ENCODE data around the gene NELFE. TPM values are rescaled to one million over a fixed set of nuclear protein-coding genes. Genes with fewer than 3 reads are reported as not detected.
"Not testable (repeated sequence)": the region's sequence is repeated elsewhere in the genome, so short reads cannot be mapped to it uniquely, and the experiment has no call there.

The NELFE gene
- total RNA-seq, 1 donor from 2014 or later, result 113 TPM

GRCh38 chr6:31940256-31940664, 18.5 kb downstream of the NELFE start:
- no peak for DNase-seq (ENCODE audit: low read depth)
- H3K4me3 ChIP-seq (ENCODE audit: low read depth, low read length), result no peak overlapping the region
- no peak for TF ChIP-seq CTCF (conservative IDR thresholded peaks at IDR 0.05; ENCODE audit: low read depth, low read length)

- H3K4me3 ChIP-seq (ENCODE audit: low read depth, low read length), result no peak overlapping the region
- no peak for TF ChIP-seq CTCF (conservative IDR thresholded peaks at IDR 0.05; ENCODE audit: low read depth, low read length)
- DNase-seq (ENCODE audit: low read depth), result no peak
Measured at GRCh38 chr6:31935823-31936222, 22.9 kb downstream of the NELFE start.

- H3K4me3 ChIP-seq (ENCODE audit: low read depth, low read length), result no peak overlapping the region
- TF ChIP-seq CTCF (conservative IDR thresholded peaks at IDR 0.05; ENCODE audit: low read depth, low read length), result no peak
- no peak for DNase-seq (ENCODE audit: low read depth)
Measured at GRCh38 chr6:31935021-31935420, 23.8 kb downstream of the NELFE start.

- H3K4me3 ChIP-seq (ENCODE audit: low read depth, low read length), result no peak overlapping the region
Measured at GRCh38 chr6:31933537-31933936, 25.2 kb downstream of the NELFE start.

GRCh38 chr6:31932137-31932536, 26.6 kb downstream of the NELFE start:
- not testable (repeated sequence) for DNase-seq (ENCODE audit: low read depth)

More at GRCh38 chr6:31933537-31933936, 25.2 kb downstream of the NELFE start:
- no peak for DNase-seq (ENCODE audit: low read depth)
- TF ChIP-seq CTCF (conservative IDR thresholded peaks at IDR 0.05; ENCODE audit: low read depth, low read length), result no peak

GRCh38 chr6:31930962-31931361, 27.8 kb downstream of the NELFE start:
- no peak for TF ChIP-seq CTCF (conservative IDR thresholded peaks at IDR 0.05; ENCODE audit: low read depth, low read length)
- no peak for DNase-seq (ENCODE audit: low read depth)
- no peak overlapping the region for H3K4me3 ChIP-seq (ENCODE audit: low read depth, low read length)

More at GRCh38 chr6:31932137-31932536, 26.6 kb downstream of the NELFE start:
- not testable (repeated sequence) for H3K4me3 ChIP-seq (ENCODE audit: low read depth, low read length)

GRCh38 chr6:31928672-31928939, 30.2 kb downstream of the NELFE start:
- TF ChIP-seq CTCF (conservative IDR thresholded peaks at IDR 0.05; ENCODE audit: low read depth, low read length), result no peak
- no peak for DNase-seq (ENCODE audit: low read depth)
- no peak overlapping the region for H3K4me3 ChIP-seq (ENCODE audit: low read depth, low read length)

Data from epithelial cell of proximal tubule (primary cell).